ENCODE results near the gene C1QC.

The C1QC gene

DNA sequence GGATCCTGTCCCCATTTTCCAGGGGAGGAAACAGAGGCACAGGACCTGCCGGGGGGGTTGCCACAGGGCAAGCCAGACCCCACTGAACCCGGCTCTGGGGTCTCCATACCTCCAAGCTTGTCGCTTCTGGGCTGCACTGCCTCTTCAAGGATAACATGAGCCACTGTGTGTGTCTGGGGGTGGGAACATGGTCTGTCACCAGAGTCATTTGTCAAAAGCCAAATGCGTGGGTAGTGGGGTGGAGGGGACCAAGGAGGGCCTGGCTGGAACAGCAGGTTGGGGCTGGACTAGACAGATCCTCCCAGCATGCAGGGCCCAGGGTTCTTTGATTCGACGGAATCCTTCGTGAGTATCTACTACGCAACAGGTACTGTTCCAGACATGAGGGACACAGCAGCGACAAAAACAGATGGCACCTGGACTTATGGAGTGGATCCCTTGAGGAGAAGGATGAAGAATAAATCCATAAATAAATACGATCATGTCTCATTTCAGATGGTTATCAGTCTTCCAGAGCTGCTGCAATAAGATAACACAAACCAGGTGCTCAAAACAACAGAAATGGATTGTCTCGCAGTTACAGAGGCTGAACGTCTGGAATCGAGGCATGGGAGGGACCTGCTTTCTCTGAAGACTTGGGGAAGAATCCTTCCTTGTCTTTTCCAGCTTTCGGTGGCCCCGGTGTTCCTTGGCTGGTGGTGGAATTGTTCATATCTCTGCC, 38.3 kb downstream of the C1QC start:
- DNase-seq (ENCODE audit: low spot score), result no peak

DNA sequence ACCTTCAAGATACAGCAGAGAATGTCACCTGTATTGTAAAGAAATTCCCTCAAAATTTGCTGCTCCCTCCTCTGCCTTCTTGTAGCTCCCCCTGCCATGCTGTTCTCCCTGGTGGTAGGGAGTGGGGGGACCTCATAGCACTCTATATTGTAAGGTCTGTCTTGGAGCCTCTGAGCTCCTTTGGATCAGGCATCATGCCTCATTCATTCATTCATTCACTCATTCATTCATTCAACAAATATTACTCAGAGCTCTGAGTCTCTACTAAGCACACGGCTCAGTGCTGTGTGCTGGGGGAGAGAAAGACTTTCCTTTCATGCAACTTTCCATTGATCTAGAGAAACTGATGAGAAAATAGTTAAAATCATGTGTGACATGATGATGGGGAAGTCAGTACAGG, 40.1 kb downstream of the C1QC start:
- no peak for DNase-seq (ENCODE audit: low spot score)

DNA sequence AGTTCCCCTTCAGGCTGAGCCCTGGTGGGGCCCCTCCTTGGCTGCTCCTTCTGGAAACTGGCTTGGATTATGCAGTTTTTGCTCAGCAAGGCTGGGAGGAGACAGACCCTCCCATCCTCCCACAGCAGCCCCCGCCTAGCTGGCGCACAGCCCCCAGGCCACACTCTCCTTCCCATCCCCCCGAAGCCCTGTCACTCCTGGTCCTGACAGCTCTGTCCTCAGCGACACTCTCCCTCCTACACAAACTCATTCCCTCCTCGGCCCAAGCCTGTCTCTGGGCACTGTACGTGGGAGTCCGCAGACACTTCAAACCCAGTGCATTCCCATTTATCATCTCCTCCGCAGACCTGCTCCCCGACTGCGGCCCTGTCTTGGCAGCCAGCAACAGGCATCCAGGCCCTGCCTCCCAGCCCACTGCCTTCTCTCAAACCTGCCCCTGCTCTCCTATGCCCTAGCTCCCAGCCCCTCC, 42.2 kb downstream of the C1QC start:
- DNase-seq (ENCODE audit: low spot score), result peak; percentile 87

DNA sequence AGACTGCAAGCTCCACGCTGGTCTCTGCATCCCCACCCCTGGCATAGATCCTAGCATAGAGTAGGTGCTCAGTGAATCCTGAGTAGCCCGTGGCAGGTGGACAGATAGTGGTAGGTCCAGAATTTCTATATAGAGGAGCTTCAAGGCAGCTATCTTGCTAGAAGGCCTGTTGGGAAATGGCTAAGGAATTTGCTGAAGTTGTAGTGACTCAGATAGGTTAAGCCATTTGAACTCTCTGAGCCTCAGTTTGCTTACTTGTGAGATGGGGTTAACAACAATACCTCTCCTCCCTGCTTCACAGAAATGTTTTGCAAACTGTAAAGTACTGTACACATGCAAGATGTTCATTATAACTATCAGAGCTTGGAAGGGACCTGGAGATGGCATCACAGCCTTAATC, 43.8 kb downstream of the C1QC start:
- DNase-seq (ENCODE audit: low spot score), result no peak

DNA sequence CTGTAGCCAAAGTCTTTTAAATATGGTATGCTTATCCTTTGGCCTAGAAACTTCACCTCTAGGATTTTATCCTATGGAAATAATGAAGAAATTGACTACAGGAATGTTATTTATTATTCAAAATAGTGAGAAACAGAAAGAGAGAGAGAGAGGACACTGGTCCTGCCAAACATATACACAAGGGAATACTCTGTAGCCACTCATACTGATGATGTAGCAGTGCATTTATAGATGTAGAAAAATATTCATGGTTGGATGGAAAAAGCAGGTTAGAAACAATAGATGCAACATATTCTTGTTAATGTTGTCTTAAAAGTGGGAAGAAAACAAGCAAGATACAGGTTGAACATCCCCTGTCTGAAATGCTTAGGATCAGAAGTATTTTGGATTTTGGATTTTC, 45.0 kb downstream of the C1QC start:
- DNase-seq (ENCODE audit: low spot score), result no peak

DNA sequence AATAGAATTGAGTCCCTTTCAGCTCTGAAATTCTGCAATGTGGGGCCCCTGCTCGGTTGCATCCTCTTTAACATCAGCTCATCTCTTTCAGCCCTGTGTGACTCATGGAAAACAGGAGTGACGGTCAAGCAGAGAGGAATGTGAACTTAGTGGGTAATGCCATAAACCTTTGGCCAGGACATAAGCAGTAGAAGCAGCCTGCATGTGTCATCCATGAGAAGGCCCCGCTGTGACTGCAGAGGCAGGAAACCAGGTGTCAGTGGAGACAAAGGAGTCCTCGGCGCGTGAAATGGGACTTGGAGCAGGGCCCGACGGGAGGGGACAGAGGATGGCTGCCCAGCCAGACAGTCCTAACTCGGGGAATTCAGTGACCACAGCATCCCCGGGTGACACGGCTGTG, 46.1 kb downstream of the C1QC start:
- DNase-seq (ENCODE audit: low spot score), result no peak

DNA sequence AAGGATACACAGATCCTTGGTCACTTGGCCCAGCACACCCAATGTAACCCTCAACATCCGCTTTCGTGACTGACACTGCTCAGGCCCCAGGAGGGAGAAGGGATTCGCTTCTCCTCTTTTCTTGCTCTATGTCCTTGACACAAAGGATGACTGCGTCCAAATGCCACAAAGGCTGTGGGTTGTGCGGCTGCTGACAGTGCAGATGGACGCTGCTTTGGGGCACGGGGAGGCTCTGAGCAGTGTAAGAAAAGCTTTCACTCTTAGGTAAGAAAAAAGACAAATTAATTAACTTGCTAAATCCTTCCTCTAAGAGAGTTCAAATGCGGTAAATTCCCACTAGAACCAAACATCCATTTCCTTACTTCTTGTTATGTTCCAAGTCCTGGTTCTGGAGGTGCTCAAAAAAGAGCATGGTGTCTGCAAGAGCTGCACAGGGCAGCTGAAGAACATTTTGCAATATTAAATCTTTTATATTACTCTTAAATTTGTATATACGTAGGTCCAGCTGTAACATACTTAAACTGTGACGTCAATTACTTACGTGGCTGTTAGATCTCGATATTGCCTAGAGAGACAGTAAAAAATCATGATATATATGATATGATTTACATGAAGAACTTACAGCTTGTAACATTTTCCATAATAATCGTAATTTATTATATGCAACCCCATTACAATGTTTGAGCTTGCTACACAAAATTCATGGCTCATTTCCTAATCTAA, 47.8 kb downstream of the C1QC start:
- no peak for DNase-seq (ENCODE audit: low spot score)

DNA sequence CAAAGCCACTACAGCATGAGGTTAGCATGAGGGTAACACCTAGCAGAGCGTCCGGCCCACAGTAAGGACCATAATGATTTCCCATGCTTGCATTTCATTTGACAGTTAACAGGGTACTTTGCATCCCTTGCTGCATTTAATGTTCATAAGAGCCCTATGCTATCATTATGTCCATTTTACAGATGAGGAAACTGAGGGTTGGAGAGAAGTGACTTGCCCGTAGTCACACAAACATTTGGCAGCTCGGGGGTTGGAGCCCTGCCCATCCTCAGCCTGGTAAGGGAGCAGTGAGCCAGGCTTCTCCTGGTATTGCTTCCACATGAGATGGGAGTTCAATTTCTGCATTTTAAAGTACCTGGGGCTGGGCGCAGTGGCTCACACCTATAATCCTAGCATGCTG, 50.7 kb downstream of the C1QC start:
- DNase-seq (ENCODE audit: low spot score), result no peak

DNA sequence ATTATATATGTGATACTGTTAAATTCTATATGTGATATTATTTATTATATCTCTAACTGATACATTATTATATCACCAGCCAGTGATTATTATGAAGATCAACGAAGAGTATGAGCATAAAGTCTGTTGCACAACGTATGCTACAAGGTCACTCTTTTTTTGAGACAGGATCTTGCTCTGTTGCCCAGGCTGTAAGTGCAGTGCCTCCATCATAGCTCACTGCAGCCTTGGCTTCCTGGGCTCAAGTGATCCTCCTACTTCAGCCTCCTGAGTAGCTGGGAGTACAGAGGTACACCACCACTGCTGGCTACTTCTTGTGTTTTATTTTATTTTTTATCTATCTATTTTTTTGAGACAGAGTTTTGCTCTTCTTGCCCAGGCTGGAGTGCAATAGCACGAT, 53.2 kb downstream of the C1QC start:
- no peak for DNase-seq (ENCODE audit: low spot score)

Measured in left forelimb (tissue), 1 donor.